H1 (cell line): ENCODE measurements around the gene TRIM45. TPM values are rescaled to one million over a fixed set of nuclear protein-coding genes. Genes with fewer than 3 reads are reported as not detected.

Experiments used
- EZH2 ChIP-seq: fragments of 200-600 bp; sonication (generic); IDR thresholded peaks from 2 replicates; pipeline ENCODE4 v1.7.1; 2012; ENCODE audit warnings: low read depth, mild to moderate bottlenecking, moderate library complexity, low read length, inconsistent platforms; ENCODE audit not compliant: severe bottlenecking
- KDM4A ChIP-seq: IDR thresholded peaks from one replicate; pipeline ENCODE4 v1.7.1; 2012; ENCODE audit warnings: low read depth, mild to moderate bottlenecking, moderate library complexity, low read length, inconsistent platforms; ENCODE audit not compliant: severe bottlenecking
- polyA plus RNA-seq, 7 experiments: library from polyadenylated mRNA; depleted of rRNA in 3 of 7; stranded (reverse) in 5 of 7; unstranded in 2 of 7; fragments of >200 nt in 5 of 7; fragments of 200-250 nt in 2 of 7; gene quantifications; 1 replicate in 5 of 7; 2 replicates in 1 of 7; 4 replicates in 1 of 7; pipeline versions ENCODE4 v1.2.1 to v1.2.3, GENCODE V29; 2011 to 2013; ENCODE audit warnings: missing spikeins in 2 of 7, mixed read lengths in 2 of 7
- total RNA-seq: library from RNA; stranded (reverse); fragmentation: NEBNext Ultra II Directional; extraction: Animal tissue kit (Norgen Biotek cat#: 25700); gene quantifications from 2 replicates; pipeline ENCODE4 v1.2.1, GENCODE V29; 2021

TRIM45 gene
- total and polyA plus RNA-seq, 2 of the 8 experiments (the other 6 are each of a cell fraction or from before 2014, with no cell fraction given) = 13.7 to 16.7 TPM

GRCh38 chr1:117130526-117130925, 9.0 kb upstream of the TRIM45 start (continued):
- TF ChIP-seq KDM4A (no peak), EZH2 (no peak)
